H1 (cell line): Measurements from ENCODE around the gene CFAP141. TPM values are rescaled to one million over a fixed set of nuclear protein-coding genes. Genes with fewer than 3 reads are reported as not detected.

Source experiments
- BACH1 ChIP-seq: IDR thresholded peaks from 2 replicates; pipeline ENCODE4 v1.6.1; 2012; ENCODE audit warnings: low read length, improper control_type of control experiment
- CHD1 ChIP-seq: IDR thresholded peaks from 2 replicates; pipeline ENCODE4 v1.6.1; 2012; ENCODE audit warnings: low read depth, low read length, improper control_type of control experiment
- CHD7 ChIP-seq: fragments of 300-600 bp; sonication (generic); IDR thresholded peaks from 2 replicates; pipeline ENCODE4 v1.7.1; 2012; ENCODE audit warnings: low read length, moderate library complexity, mild to moderate bottlenecking, inconsistent platforms; ENCODE audit not compliant: insufficient replicate concordance
- RAD21 ChIP-seq, 2 experiments: IDR thresholded peaks in 1 of 2; conservative IDR thresholded peaks in 1 of 2; 2 replicates each; pipeline ENCODE4 v1.6.1; 2011; ENCODE audit warnings: low read depth in 2 of 2, low read length in 2 of 2, improper control_type of control experiment in 1 of 2, inconsistent platforms in 1 of 2, mild to moderate bottlenecking in 1 of 2, moderate library complexity in 1 of 2
- SIX5 ChIP-seq: IDR thresholded peaks from 2 replicates; pipeline ENCODE4 v1.6.1; 2011; ENCODE audit warnings: mild to moderate bottlenecking, low read depth, low read length
- SP4 ChIP-seq: IDR thresholded peaks from 2 replicates; pipeline ENCODE4 v1.6.1; 2012; ENCODE audit warnings: low read length, inconsistent platforms
- TBP ChIP-seq: IDR thresholded peaks from 2 replicates; pipeline ENCODE4 v1.6.1; 2011; ENCODE audit warnings: low read depth, low read length, improper control_type of control experiment
- ZNF274 ChIP-seq: IDR thresholded peaks from 2 replicates; pipeline ENCODE4 v1.7.0; 2012; ENCODE audit warnings: low read length, borderline replicate concordance; ENCODE audit errors: extremely low read depth
- polyA plus RNA-seq, 7 experiments: library from polyadenylated mRNA; depleted of rRNA in 3 of 7; stranded (reverse) in 5 of 7; unstranded in 2 of 7; fragments of >200 nt in 5 of 7; fragments of 200-250 nt in 2 of 7; gene quantifications; 1 replicate in 5 of 7; 2 replicates in 1 of 7; 4 replicates in 1 of 7; pipeline versions ENCODE4 v1.2.1 to v1.2.3, GENCODE V29; 2011 to 2013; ENCODE audit warnings: missing spikeins in 2 of 7, mixed read lengths in 2 of 7
- total RNA-seq: library from RNA; stranded (reverse); fragmentation: NEBNext Ultra II Directional; extraction: Animal tissue kit (Norgen Biotek cat#: 25700); gene quantifications from 2 replicates; pipeline ENCODE4 v1.2.1, GENCODE V29; 2021
- TF ChIP-seq, protein P1 (sequence below): IDR thresholded peaks from 2 replicates; pipeline ENCODE4 v1.6.1; 2011; ENCODE audit warnings: low read depth, mild to moderate bottlenecking, low read length; ENCODE audit not compliant: insufficient read depth
- TF ChIP-seq, protein P2 (sequence below): IDR thresholded peaks from 2 replicates; pipeline ENCODE4 v1.6.1; 2012; ENCODE audit warnings: low read length, inconsistent platforms

Gene CFAP141
- total and polyA plus RNA-seq, 2 of the 8 experiments (the other 6 are each of a cell fraction or from before 2014, with no cell fraction given) = not detected

DNA sequence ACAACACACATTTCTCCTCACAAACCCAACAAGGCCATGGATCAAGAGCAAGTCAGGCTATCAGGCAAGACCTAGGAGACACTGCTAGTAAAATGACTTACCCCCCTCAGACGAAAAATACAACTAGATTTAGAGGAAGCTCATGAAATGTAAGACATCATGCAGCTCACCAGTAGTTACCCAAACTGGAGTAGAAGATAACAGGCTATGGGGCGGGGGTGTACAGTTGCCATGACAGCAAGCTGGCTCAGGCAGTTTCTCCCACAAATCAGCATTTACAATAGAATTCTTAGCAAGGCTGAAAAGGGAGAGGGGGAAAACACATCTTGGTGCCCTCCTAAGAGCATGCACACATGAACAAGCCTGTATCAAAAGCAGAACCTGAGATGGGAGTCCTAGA, 28.1 kb downstream of the CFAP141 start (continued):
- no peak for TF ChIP-seq CHD7
- TF ChIP-seq SIX5 = no peak
- TF ChIP-seq RAD21 (IDR thresholded peaks at IDR 0.05 in 1 of 2, conservative IDR thresholded peaks at IDR 0.05 in 1 of 2; ENCODE audit: low read depth in 2 of 2, low read length in 2 of 2) = no peak
- no peak for TF ChIP-seq TBP
- TF ChIP-seq, protein P1, sequence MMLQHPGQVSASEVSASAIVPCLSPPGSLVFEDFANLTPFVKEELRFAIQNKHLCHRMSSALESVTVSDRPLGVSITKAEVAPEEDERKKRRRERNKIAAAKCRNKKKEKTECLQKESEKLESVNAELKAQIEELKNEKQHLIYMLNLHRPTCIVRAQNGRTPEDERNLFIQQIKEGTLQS = no peak
- TF ChIP-seq ZNF274 = no peak
- no peak for TF ChIP-seq CHD1
- TF ChIP-seq SP4 = no peak
- TF ChIP-seq, protein P2, sequence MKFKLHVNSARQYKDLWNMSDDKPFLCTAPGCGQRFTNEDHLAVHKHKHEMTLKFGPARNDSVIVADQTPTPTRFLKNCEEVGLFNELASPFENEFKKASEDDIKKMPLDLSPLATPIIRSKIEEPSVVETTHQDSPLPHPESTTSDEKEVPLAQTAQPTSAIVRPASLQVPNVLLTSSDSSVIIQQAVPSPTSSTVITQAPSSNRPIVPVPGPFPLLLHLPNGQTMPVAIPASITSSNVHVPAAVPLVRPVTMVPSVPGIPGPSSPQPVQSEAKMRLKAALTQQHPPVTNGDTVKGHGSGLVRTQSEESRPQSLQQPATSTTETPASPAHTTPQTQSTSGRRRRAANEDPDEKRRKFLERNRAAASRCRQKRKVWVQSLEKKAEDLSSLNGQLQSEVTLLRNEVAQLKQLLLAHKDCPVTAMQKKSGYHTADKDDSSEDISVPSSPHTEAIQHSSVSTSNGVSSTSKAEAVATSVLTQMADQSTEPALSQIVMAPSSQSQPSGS = no peak
- TF ChIP-seq BACH1 = no peak
- TF ChIP-seq, all 59 proteins: peak for 0
